Erythroblast (primary cell): ENCODE measurements around the gene APOBEC3B.

Experiments used
- DNase-seq, 2 experiments: peaks; one replicate each; lab custom pipeline; 2025; lab: John Stamatoyannopoulos, UW
- GATA1 ChIP-seq: IDR thresholded peaks from 2 replicates; pipeline ENCODE4 v1.6.1; 2011; ENCODE audit warnings: low read depth, mild to moderate bottlenecking, control low read depth, low read length, moderate library complexity
- POLR2A ChIP-seq: IDR thresholded peaks from 2 replicates; pipeline ENCODE4 v1.6.1; 2011; ENCODE audit warnings: mild to moderate bottlenecking, low read length

The APOBEC3B gene

DNA sequence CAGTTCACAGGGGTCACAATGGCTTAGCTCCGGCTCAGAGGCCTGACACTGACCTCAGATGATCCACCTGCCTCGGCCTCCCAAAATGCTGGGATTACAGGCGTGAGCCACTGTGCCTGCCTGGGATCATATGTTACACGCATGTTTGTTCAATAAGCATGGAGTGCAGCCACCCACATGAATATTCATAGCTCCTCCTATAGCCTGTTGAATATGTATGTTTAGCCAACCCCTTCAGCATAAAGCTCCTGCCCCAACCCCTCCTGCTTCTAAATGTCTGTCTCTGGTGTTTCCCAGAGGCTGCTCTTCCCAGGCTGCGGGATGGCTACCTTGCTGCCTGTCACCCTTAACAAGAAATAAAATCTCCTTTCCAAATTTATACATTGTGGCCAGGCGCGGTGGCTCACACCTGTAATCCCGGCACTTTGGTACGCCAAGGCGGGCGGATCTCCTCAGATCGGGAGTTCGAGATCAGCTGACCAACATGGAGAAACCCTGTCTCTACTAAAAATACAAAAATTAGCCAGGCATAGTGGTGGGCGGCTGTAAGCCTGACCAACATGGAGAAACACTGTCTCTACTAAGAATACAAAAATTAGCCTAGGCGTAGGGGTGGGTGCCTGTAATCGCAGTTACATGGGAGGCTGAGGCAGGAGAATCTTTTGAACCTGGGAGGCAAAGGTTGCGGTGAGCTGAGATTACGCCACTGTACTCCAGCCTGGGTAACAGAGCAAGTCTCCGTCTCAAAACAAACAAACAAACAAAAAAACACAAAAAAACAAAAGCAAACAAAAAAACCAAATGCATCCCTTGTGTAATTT lies 57.4 kb downstream of the APOBEC3B start:
- DNase-seq, result no peak
- TF ChIP-seq POLR2A, result no peak
- TF ChIP-seq GATA1, result no peak

DNA sequence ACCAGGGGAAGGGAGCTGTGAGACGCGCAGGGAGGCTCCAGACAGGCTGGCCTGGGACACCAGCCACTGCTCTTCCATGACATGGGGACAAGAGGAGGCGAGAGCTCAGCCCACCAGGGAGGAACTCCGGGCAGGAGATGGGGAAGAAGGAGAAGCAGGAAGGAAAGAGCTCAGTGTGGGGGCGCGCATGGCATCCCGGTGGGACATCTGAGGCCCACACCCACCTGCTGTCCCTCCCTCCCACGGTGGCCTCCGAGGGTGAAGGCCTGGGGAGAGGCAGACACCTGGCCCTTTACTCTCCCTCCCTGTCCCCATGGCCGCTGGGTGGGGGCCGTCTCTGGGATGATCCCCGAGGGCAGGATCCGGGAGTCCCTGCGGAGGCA lies 58.0 kb downstream of the APOBEC3B start:
- DNase-seq, result peak in 1 of 2 experiments; percentile 49

DNA sequence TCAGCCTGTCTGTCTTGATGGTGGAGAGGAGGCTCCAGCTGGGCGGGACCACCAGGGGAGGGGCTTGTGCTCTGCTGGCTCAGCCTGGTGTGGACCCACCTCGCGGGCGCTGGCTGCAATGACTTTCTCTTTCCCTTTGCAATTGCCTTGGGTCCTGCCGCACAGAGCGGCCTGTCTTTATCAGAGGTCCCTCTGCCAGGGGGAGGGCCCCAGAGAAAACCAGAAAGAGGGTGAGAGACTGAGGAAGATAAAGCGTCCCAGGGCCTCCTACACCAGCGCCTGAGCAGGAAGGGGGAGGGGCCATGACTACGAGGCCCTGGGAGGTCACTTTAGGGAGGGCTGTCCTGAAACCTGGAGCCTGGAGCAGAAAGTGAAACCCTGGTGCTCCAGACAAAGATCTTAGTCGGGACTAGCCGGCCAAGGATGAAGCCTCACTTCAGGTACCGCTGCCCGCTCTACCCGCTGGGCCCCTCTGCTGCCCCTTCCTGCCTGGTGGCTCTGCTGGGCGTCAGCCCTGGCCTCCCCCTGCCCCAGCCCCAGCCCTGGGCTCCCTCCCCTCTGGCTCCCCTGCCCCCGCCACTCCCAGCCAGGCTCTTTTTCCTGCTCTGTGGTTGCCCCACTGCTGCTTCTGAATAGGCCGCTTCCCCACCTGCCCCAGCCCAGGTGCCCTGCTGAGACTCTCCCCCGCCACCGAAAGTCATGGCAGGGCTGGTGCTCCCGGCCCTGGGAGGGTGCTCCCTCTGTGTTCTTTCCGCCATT lies 58.6 kb downstream of the APOBEC3B start, which contains the start of gene APOBEC3F:
Gene APOBEC3F (plus strand): TSS at position 327 of the 759 bp plus-strand sequence. CDS start 97 bp downstream, at position 424.
- peak; percentile 47 for TF ChIP-seq POLR2A

DNA sequence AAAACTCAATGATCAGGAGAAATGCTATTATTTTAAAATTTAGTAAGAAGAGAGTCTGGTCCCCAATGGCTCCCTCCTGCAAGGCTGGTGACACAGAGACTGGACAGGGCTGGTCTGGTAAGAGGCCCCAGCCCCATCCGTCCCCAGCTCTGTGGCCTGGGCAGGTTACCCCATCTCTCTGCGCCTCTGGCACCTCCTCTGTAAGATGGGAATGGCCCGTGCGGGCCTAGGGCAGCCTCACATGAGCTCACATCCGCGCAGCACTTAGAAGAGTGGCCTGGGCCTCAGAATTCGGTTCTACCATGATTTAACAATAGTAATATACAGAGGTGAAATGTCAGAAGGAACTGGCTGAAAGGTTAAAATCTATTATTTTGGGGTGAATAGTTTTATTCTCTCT lies 59.8 kb downstream of the APOBEC3B start:
- TF ChIP-seq POLR2A (no peak), GATA1 (no peak)

More for the DNA sequence above, 58.6 kb downstream of the APOBEC3B start, which contains the start of gene APOBEC3F:
- peak in 1 of 2 experiments; percentile 91 for DNase-seq

More for the DNA sequence above, 59.8 kb downstream of the APOBEC3B start:
- DNase-seq, result no peak
